SK-N-MC (cell line): ENCODE data around the gene RP2.

ENCODE experiments used
- EZH2 ChIP-seq: fragments of 200-600 bp; sonication (generic); IDR thresholded peaks from one replicate; pipeline ENCODE4 v1.6.1; 2017; ENCODE audit warnings: antibody characterized with exemption
- FOXP2 ChIP-seq: optimal IDR thresholded peaks from 2 replicates; pipeline ENCODE3; 2011; ENCODE audit warnings: mild to moderate bottlenecking, moderate library complexity; ENCODE audit not compliant: insufficient read depth; ENCODE audit errors: extremely low read length, control extremely low read depth
- POLR2AphosphoS5 ChIP-seq: IDR thresholded peaks from 2 replicates; pipeline ENCODE4 v1.6.1; 2012; ENCODE audit warnings: mild to moderate bottlenecking, low read depth, low read length, borderline replicate concordance

- TF ChIP-seq EZH2 (no peak), POLR2AphosphoS5 (no peak), FOXP2 (no peak)
These were observed 90.9 kb downstream of the RP2 start for GRCh38 chrX:46927718-46928117.
